ENCODE measurements around the gene BTBD9. TPM values are rescaled to one million over a fixed set of nuclear protein-coding genes. Genes with fewer than 3 reads are reported as not detected.

Gene BTBD9
- polyA plus RNA-seq, 1 experiment: 5.4 TPM

GRCh38 chr6:38176797-38177751 is 462.7 kb downstream of the BTBD9 start:
- ChIA-PET CTCF (interaction anchor here (0.5 to 1.2 kb wide), 4 partner anchors 12 to 143 kb away, joined by 3 to 5 read pairs (median 4); no protein-coding TSS in a partner anchor), POLR2A (interaction anchor here (0.5 kb wide), 1 partner anchor 357 kb away, joined by 4 read pairs; the partner anchor contains the start of gene ZFAND3)
- Histone ChIP-seq H3K36me3 (ENCODE audit: control insufficient read depth, insufficient read depth, low read length) (peaks cover 2% of the 10 kb centered on the region; the same call in 1 of the 2 replicates), H3K4me3 (ENCODE audit: low read depth, low read length) (no peak overlapping the region), H3K27me3 (ENCODE audit: control insufficient read depth, insufficient read depth, low read length) (no peaks in the 10 kb centered on the region)
- no peak for TF ChIP-seq CTCF (IDR thresholded peaks at IDR 0.05; ENCODE audit: insufficient read depth, low read depth, low read length)
- no peak for DNase-seq (ENCODE audit: low read depth)

GRCh38 chr6:38175786-38176185 is 463.9 kb downstream of the BTBD9 start:
- TF ChIP-seq CTCF (IDR thresholded peaks at IDR 0.05; ENCODE audit: insufficient read depth, low read depth, low read length): no peak
- Histone ChIP-seq H3K27me3 (ENCODE audit: control insufficient read depth, insufficient read depth, low read length) (no peaks in the 10 kb centered on the region), H3K36me3 (ENCODE audit: control insufficient read depth, insufficient read depth, low read length) (peaks cover 2% of the 10 kb centered on the region; the same call in 1 of the 2 replicates), H3K4me3 (ENCODE audit: low read depth, low read length) (no peak overlapping the region)
- DNase-seq (ENCODE audit: low read depth): no peak
- ChIA-PET CTCF (interaction anchor here (1.0 to 1.2 kb wide), 2 partner anchors 11 to 141 kb away, joined by 4 to 5 read pairs; no protein-coding TSS in a partner anchor), POLR2A (no interaction called here)

- ChIA-PET POLR2A (no interaction called here), CTCF (interaction anchor here (0.6 kb wide), 1 partner anchor 426 kb away, joined by 4 read pairs; no protein-coding TSS in a partner anchor)
- H3K4me3 ChIP-seq (ENCODE audit: low read depth, low read length): no peak overlapping the region
- no peaks in the 10 kb centered on the region for H3K27me3 ChIP-seq (ENCODE audit: control insufficient read depth, insufficient read depth, low read length)
- no peak for DNase-seq (ENCODE audit: low read depth)
- peaks cover 2% of the 10 kb centered on the region; the same call in 1 of the 2 replicates for H3K36me3 ChIP-seq (ENCODE audit: control insufficient read depth, insufficient read depth, low read length)
- no peak for TF ChIP-seq CTCF (IDR thresholded peaks at IDR 0.05; ENCODE audit: insufficient read depth, low read depth, low read length)
Observed at GRCh38 chr6:38174806-38175495, 464.8 kb downstream of the BTBD9 start.

- no peak for DNase-seq (ENCODE audit: low read depth)
- Histone ChIP-seq H3K27me3 (ENCODE audit: control insufficient read depth, insufficient read depth, low read length) (no peaks in the 10 kb centered on the region), H3K36me3 (ENCODE audit: control insufficient read depth, insufficient read depth, low read length) (peaks cover 2% of the 10 kb centered on the region; the same call in 1 of the 2 replicates), H3K4me3 (ENCODE audit: low read depth, low read length) (no peak overlapping the region)
- POLR2A ChIA-PET: no interaction called here
- TF ChIP-seq CTCF (IDR thresholded peaks at IDR 0.05; ENCODE audit: insufficient read depth, low read depth, low read length): no peak
- CTCF ChIA-PET: interaction anchor here (0.6 kb wide), 1 partner anchor 427 kb away, joined by 4 read pairs; no protein-coding TSS in a partner anchor
Observed at GRCh38 chr6:38174315-38174714, 465.4 kb downstream of the BTBD9 start.

- ChIA-PET POLR2A (no interaction called here), CTCF (interaction anchor here (0.6 kb wide), 1 partner anchor 427 kb away, joined by 4 read pairs; no protein-coding TSS in a partner anchor)
- DNase-seq (ENCODE audit: low read depth): no peak
- no peak for TF ChIP-seq CTCF (IDR thresholded peaks at IDR 0.05; ENCODE audit: insufficient read depth, low read depth, low read length)
- Histone ChIP-seq H3K4me3 (ENCODE audit: low read depth, low read length) (no peak overlapping the region), H3K36me3 (ENCODE audit: control insufficient read depth, insufficient read depth, low read length) (peaks cover 2% of the 10 kb centered on the region; the same call in 1 of the 2 replicates), H3K27me3 (ENCODE audit: control insufficient read depth, insufficient read depth, low read length) (no peaks in the 10 kb centered on the region)
Observed at GRCh38 chr6:38173909-38174308, 465.8 kb downstream of the BTBD9 start.

Data from BJ (cell line).